GM19438 (cell line): ENCODE data around the gene BORCS5.
"Not testable (repeated sequence)": the region's sequence is repeated elsewhere in the genome, so short reads cannot be mapped to it uniquely, and the experiment has no call there.

Source experiments
- ATAC-seq: cut with Tn5 transposase; IDR thresholded peaks from one replicate; pipeline ENCODE4 v1.9.1; 2021; ENCODE audit warnings: low read depth; ENCODE audit not compliant: unreplicated experiment

Gene BORCS5

GRCh38 chr12:12356896-12357718 lies at the start of gene BORCS5:
BORCS5 (plus strand) TSS chr12:12357078; CDS start chr12:12357452, 374 bp downstream.
- peak; percentile 80 for ATAC-seq

- ATAC-seq = not testable (repeated sequence)
Observed at GRCh38 chr12:12310695-12311094, 46.2 kb upstream of the BORCS5 start.

DNA sequence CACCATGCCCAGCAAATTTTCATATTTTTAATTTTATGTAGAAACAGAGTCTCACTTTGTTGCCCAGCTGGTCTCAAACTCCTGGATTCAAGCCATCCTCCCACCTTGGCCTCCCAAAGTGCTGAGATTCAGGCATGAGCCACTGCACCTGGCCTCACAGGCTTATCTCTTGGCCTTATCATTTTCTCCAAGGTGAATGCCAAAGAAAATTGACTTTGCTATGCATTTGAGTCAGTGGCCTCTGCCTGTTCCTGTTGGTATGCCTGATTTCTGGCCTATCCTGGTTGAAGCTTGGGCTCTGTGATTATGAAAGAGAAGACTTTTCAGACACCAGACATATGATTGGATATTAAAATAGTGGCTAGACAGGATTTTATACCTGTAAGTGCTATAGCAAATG lies 41.0 kb upstream of the BORCS5 start:
- ATAC-seq = no peak

GRCh38 chr12:12319451-12320183 lies 37.3 kb upstream of the BORCS5 start:
- ATAC-seq = no peak

- ATAC-seq = no peak
Observed at GRCh38 chr12:12323118-12323517, 33.8 kb upstream of the BORCS5 start.

GRCh38 chr12:12323591-12323990 lies 33.3 kb upstream of the BORCS5 start:
- ATAC-seq = no peak

DNA sequence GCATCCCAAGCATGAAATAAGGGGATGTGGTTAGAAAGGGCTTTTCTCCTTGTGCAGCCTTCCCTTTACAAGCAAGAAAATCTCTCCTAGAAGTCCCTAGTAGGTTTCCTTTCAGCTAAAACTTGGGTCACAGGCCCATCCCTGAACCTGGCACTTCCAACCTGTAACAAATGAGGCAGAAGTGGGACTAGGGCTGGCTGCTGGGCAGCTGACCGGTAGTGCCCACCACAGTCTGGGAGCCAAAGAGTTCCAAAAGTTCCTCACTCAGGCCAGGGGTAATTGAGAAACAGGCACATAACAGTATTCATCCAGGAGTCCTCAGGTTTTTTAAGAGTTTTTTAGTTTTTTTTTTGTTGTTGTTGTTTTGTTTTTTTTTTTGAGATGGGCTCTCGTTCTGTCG lies 30.6 kb upstream of the BORCS5 start:
- no peak for ATAC-seq

DNA sequence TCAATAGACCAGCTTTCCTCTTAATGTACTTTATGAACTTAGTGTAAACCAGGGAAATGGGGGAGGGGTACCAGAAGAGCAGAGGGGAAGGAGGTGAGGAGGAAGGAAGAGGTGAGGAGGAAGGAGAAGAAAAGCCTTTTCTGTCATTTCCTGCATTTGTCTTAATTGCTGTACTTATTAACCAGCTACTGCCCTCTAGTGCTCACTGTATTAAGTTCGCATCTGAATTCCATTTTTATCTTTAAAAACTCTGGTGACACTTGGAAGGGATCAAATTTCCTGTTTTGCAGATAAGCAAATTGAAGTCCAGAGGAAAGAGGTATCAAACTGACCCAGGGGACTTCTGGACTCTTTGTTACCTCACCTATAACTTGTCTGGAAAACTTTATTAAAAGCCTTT lies 29.1 kb upstream of the BORCS5 start:
- no peak for ATAC-seq

GRCh38 chr12:12331244-12331771 lies 25.6 kb upstream of the BORCS5 start:
- ATAC-seq = no peak

DNA sequence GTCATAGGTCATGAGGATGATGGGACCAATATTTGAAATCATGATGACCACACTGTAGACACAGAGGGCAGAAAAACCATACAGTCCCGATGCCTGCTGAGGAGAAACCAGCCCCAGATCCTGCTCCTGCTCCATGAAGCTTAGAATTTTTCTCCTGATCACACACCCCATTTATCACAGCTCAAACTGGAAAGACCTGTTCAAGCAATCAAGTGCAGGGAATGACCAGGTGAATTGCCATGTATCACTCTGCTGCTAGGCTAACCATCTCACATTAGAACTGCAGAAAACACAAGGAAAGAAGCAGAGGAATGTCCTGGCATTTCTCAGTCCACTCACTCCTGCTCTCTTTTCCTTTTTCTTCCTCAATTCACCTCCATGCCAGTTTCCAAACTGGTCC lies 25.0 kb upstream of the BORCS5 start:
- ATAC-seq = no peak

- no peak for ATAC-seq
Observed at GRCh38 chr12:12333407-12334366, 23.2 kb upstream of the BORCS5 start.

GRCh38 chr12:12334367-12335040 lies 22.4 kb upstream of the BORCS5 start:
- ATAC-seq = no peak

DNA sequence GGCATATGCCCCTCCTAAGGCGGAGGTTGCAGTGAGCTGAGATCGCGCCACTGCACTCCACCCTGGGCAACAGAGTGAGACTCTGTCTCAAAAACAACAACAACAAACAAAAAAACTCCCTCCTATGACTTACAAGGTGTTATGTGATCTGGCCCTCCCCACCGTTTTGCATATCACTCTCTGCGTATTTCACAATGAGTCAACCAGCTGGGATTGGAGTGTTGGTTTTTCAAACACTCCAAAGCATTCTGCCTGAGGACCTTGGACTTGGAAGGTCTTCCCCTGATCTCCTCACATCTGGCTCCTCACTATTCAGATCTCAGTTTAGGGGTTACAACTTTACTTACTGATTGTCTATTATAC lies 20.8 kb upstream of the BORCS5 start:
- ATAC-seq = no peak

DNA sequence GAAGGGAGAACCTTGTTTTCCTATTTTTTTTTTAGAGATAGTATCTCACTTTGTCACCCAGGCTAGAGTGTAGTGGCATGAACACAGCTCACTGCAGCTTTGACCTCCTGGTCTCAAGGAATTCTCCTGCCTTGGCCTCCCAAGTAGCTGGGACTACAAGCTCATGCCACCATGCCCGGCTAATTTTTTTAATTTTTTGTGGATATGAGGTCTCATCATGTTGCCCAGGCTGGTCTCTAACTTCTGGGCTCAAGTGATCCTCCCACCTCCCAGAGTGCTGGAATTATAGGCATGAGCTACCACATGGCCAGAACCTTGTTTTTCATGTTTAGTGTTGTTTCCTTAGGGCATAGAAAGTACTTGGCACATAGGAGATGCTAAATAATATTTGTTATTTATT lies 20.4 kb upstream of the BORCS5 start:
- no peak for ATAC-seq

GRCh38 chr12:12338527-12339168 lies 18.2 kb upstream of the BORCS5 start:
- ATAC-seq = no peak

- peak; percentile 59 for ATAC-seq
Observed at GRCh38 chr12:12349711-12350665, 6.9 kb upstream of the BORCS5 start, which contains the start of gene MANSC1. MANSC1 (minus strand) TSS chr12:12350242; CDS start chr12:12343314, 6,928 bp downstream.

DNA sequence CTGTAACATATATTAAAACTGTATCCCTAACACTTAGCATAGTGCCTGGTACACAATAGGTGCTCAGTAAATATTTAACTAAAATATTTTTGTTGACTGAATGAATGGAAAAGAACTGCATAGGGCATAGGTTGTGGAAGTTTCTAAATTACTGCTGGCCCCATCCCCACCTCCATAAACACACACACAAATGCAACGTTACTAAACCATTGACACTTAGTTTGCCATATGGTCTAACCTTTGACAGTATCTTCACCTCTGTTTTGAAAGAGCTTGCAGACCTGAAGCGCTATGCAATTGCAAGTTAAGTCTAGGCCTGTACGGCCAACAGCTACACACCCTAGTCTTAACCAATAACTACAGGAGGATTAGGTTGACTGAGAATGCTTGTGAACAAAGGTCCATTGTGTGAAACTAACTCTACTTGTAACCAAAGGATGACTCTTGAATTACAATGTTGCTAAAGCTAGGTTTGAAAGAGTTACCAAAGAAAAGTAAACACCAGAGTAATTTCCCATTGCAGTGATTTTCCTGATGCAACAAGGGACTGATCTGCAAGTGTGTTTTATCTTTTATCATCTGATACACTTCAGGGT lies 5.9 kb upstream of the BORCS5 start:
- no peak for ATAC-seq
